Measurements from ENCODE around the gene UGT3A2.

UGT3A2 gene

GRCh38 chr5:36079200-36079781 is 12.6 kb upstream of the UGT3A2 start (continued):
- TF ChIP-seq CTCF (tag by site-specific recombination; IDR thresholded peaks at IDR 0.05) = peak; percentile 66; the same call in 1 of the 2 replicates
- peak; percentile 61 for TF ChIP-seq PRDM10 (tag by site-specific recombination; IDR thresholded peaks at IDR 0.05)

GRCh38 chr5:36078430-36078829 is 11.7 kb upstream of the UGT3A2 start:
- Histone ChIP-seq H3K4me3 (ENCODE audit: low read depth, low read length) (no peak overlapping the region), H3K4me1 (ENCODE audit: control insufficient read depth, insufficient read depth, low read length) (no peaks in the 10 kb centered on the region; the same call in 1 of the 2 replicates), H3K9me3 (ENCODE audit: control insufficient read depth, insufficient read depth, low read depth, low read length) (no peaks in the 10 kb centered on the region), H3K27ac (ENCODE audit: extremely low read depth, low read depth, low read length) (no peak overlapping the region), H3K36me3 (ENCODE audit: control insufficient read depth in 2 of 2, insufficient read depth in 1 of 2, low read length in 2 of 2) (no peaks in the 10 kb centered on the region)
- TF ChIP-seq MYNN (tag by site-specific recombination; IDR thresholded peaks at IDR 0.05; ENCODE audit: borderline replicate concordance) (no peak), ZBTB48 (tag by site-specific recombination; IDR thresholded peaks at IDR 0.05) (no peak), YY2 (tag by site-specific recombination; IDR thresholded peaks at IDR 0.05) (no peak), PRDM4 (tag by site-specific recombination; IDR thresholded peaks at IDR 0.05) (no peak), ZNF362 (tag by site-specific recombination; IDR thresholded peaks at IDR 0.05) (no peak), KLF16 (tag by site-specific recombination; IDR thresholded peaks at IDR 0.05) (no peak), ZBTB26 (tag by site-specific recombination; optimal IDR thresholded peaks at IDR 0.05) (no peak), ZNF837 (tag by site-specific recombination; IDR thresholded peaks at IDR 0.05) (no peak), OSR2 (tag by site-specific recombination; IDR thresholded peaks at IDR 0.05) (no peak)
- ChIA-PET POLR2A (interaction anchor here (0.6 to 1.5 kb wide), 2 partner anchors 73 to 74 kb away, joined by 3 to 7 read pairs; partner anchors contain the start of genes LMBRD2 and SKP2), CTCF (interaction anchor here (0.6 to 3.4 kb wide), 51 partner anchors 7 to 621 kb away, joined by 3 to 30 read pairs (median 5); partner anchors contain the start of genes LMBRD2, RANBP3L, SKP2 and UGT3A2)

Data from HEK293 (cell line).